GM23338 (cell line): ENCODE measurements around the gene DUSP6. TPM values are rescaled to one million over a fixed set of nuclear protein-coding genes. Genes with fewer than 3 reads are reported as not detected.

Experiments
- ATAC-seq: fragments of 200-7000 bp; cut with Tn5 transposase; 3 replicates; pipeline ENCODE4 v1.9.1; 2020
- DNase-seq: peaks from one replicate; pipeline ENCODE4 v3.0.0-alpha.2; 2015; ENCODE audit warnings: low spot score
- H2AFZ ChIP-seq: fragments of 200-600 bp; sonication (generic); 2 replicates; pipeline ENCODE4 v1.8.0; 2016; ENCODE audit warnings: antibody characterized with exemption, mild to moderate bottlenecking, moderate library complexity
- H3F3A ChIP-seq: fragments of 200-600 bp; sonication (generic); replicated peaks from 2 replicates; pipeline ENCODE4 v1.8.0; 2017; ENCODE audit warnings: antibody characterized with exemption, mixed run types, low read depth
- H3K27ac ChIP-seq: fragments of 200-600 bp; sonication (generic); 2 replicates; pipeline ENCODE4 v1.6.1; 2016; ENCODE audit warnings: low read depth
- H3K27me3 ChIP-seq: fragments of 200-600 bp; sonication (generic); 2 replicates; pipeline ENCODE4 v1.8.0; 2016; ENCODE audit warnings: mild to moderate bottlenecking, mixed run types, moderate library complexity; ENCODE audit not compliant: insufficient read depth
- H3K36me3 ChIP-seq: fragments of 200-600 bp; sonication (generic); 2 replicates; pipeline ENCODE4 v1.8.0; 2016; ENCODE audit warnings: mild to moderate bottlenecking; ENCODE audit not compliant: insufficient read depth
- H3K4me1 ChIP-seq: fragments of 200-600 bp; sonication (generic); 2 replicates; pipeline ENCODE4 v1.8.0; 2016; ENCODE audit warnings: mild to moderate bottlenecking, moderate library complexity; ENCODE audit not compliant: insufficient read depth
- H3K4me2 ChIP-seq: fragments of 200-600 bp; sonication (generic); 2 replicates; pipeline ENCODE4 v1.7.1; 2017; ENCODE audit warnings: mixed run types
- H3K4me3 ChIP-seq: fragments of 200-600 bp; sonication (generic); 2 replicates; pipeline ENCODE4 v1.6.1; 2016; ENCODE audit warnings: mixed run types
- H3K79me2 ChIP-seq: fragments of 200-600 bp; sonication (generic); replicated peaks from 2 replicates; pipeline ENCODE4 v1.8.0; 2017; ENCODE audit warnings: mild to moderate bottlenecking; ENCODE audit not compliant: insufficient read depth
- H3K9me2 ChIP-seq: fragments of 200-600 bp; sonication (generic); 2 replicates; pipeline ENCODE4 v1.8.0; 2017; ENCODE audit not compliant: insufficient read depth
- H4K20me1 ChIP-seq: fragments of 200-600 bp; sonication (generic); replicated peaks from 2 replicates; pipeline ENCODE4 v1.8.0; 2017; ENCODE audit warnings: mild to moderate bottlenecking; ENCODE audit not compliant: insufficient read depth
- H3K27ac Mint-ChIP-seq: 2 replicates; pipeline ENCODE4 v1.8.0; 2020; ENCODE audit warnings: inconsistent platforms, mild to moderate bottlenecking, moderate library complexity, mixed read lengths
- H3K27me3 Mint-ChIP-seq: 3 replicates; pipeline ENCODE4 v1.8.0; 2022; ENCODE audit warnings: low read depth, mild to moderate bottlenecking, moderate library complexity, mixed read lengths, inconsistent platforms; ENCODE audit not compliant: insufficient read depth, poor library complexity
- H3K36me3 Mint-ChIP-seq: 3 replicates; pipeline ENCODE4 v1.8.0; 2021; ENCODE audit warnings: low read depth, mild to moderate bottlenecking, inconsistent platforms, moderate library complexity, mixed read lengths
- H3K4me1 Mint-ChIP-seq: 3 replicates; pipeline ENCODE4 v1.8.0; 2020; ENCODE audit warnings: mild to moderate bottlenecking, inconsistent platforms, mixed read lengths
- H3K4me3 Mint-ChIP-seq: 3 replicates; pipeline ENCODE4 v1.8.0; 2021; ENCODE audit warnings: moderate library complexity, mild to moderate bottlenecking, inconsistent platforms, mixed read lengths
- H3K9me3 Mint-ChIP-seq: 3 replicates; pipeline ENCODE4 v1.8.0; 2020; ENCODE audit warnings: moderate library complexity, mild to moderate bottlenecking, inconsistent platforms, mixed read lengths
- CREB1 ChIP-seq: fragments of 250-450 bp; sonication (Bioruptor Pico); IDR thresholded peaks from 2 replicates; pipeline ENCODE4 v1.5.0; 2020; ENCODE audit warnings: low read depth, mild to moderate bottlenecking, moderate library complexity
- CTCF ChIP-seq, 2 experiments: fragments of 200-600 bp in 1 of 2; sonication (generic) in 1 of 2; conservative IDR thresholded peaks; 2 replicates each; pipeline versions ENCODE4 v1.5.1 to v1.6.1; 2016 to 2017; ENCODE audit warnings: antibody characterized with exemption in 2 of 2, low read depth in 2 of 2, mild to moderate bottlenecking in 2 of 2, moderate library complexity in 1 of 2
- EZH2 ChIP-seq: fragments of 200-600 bp; sonication (generic); IDR thresholded peaks from one replicate; pipeline ENCODE4 v1.8.0; 2017; ENCODE audit warnings: antibody characterized with exemption, mild to moderate bottlenecking, low read depth; ENCODE audit not compliant: unreplicated experiment
- EZH2phosphoT487 ChIP-seq: fragments of 200-600 bp; sonication (generic); IDR thresholded peaks from one replicate; pipeline ENCODE4 v1.8.1; 2018; ENCODE audit warnings: antibody characterized with exemption; ENCODE audit not compliant: unreplicated experiment
- JUNB ChIP-seq: IDR thresholded peaks from one replicate; pipeline ENCODE4 v1.6.1; 2016; ENCODE audit warnings: antibody characterized with exemption; ENCODE audit not compliant: unreplicated experiment
- NANOG ChIP-seq: IDR thresholded peaks from 2 replicates; pipeline ENCODE4 v1.6.1; 2016; ENCODE audit warnings: antibody characterized with exemption, borderline replicate concordance
- POLR2AphosphoS5 ChIP-seq: IDR thresholded peaks from 2 replicates; pipeline ENCODE4 v1.6.1; 2016; ENCODE audit warnings: antibody characterized with exemption, low read depth
- STAT1 ChIP-seq: IDR thresholded peaks from one replicate; pipeline ENCODE4 v1.6.1; 2016; ENCODE audit warnings: antibody characterized with exemption; ENCODE audit not compliant: unreplicated experiment
- ZNF114 ChIP-seq: fragments of 250-450 bp; sonication (Bioruptor Pico); IDR thresholded peaks from 2 replicates; pipeline ENCODE4 v1.5.0; 2020; ENCODE audit warnings: mild to moderate bottlenecking, moderate library complexity
- ZNF331 ChIP-seq: fragments of 250-450 bp; sonication (Bioruptor Pico); IDR thresholded peaks from 2 replicates; pipeline ENCODE4 v1.5.0; 2020; ENCODE audit warnings: low read depth, mild to moderate bottlenecking, moderate library complexity
- ZNF462 ChIP-seq: fragments of 250-450 bp; sonication (Bioruptor Pico); IDR thresholded peaks from 2 replicates; pipeline ENCODE4 v1.5.0; 2020; ENCODE audit warnings: mild to moderate bottlenecking, moderate library complexity
- polyA plus RNA-seq: library from polyadenylated mRNA; unstranded; fragments of >200 nt; fragmentation: Nextera tagmentation; extraction: Ambion mirVana; gene quantifications from 2 replicates; pipeline ENCODE4 v1.2.1, GENCODE V29; 2016
- total RNA-seq: library from RNA; depleted of rRNA; stranded (reverse); fragments of >200 nt; shearing (Covaris generic); gene quantifications from 2 replicates; pipeline ENCODE4 v1.2.3, GENCODE V29; 2014
- TF ChIP-seq, protein P1 (sequence below): IDR thresholded peaks from one replicate; pipeline ENCODE4 v1.6.1; 2018; ENCODE audit warnings: antibody characterized with exemption; ENCODE audit not compliant: unreplicated experiment
- TF ChIP-seq, protein P2 (sequence below): IDR thresholded peaks from 2 replicates; pipeline ENCODE4 v1.6.1; 2016; ENCODE audit warnings: antibody characterized with exemption

Gene DUSP6
- total and polyA plus RNA-seq, 2 experiments from 2014 or later = 117 to 191 TPM

DNA sequence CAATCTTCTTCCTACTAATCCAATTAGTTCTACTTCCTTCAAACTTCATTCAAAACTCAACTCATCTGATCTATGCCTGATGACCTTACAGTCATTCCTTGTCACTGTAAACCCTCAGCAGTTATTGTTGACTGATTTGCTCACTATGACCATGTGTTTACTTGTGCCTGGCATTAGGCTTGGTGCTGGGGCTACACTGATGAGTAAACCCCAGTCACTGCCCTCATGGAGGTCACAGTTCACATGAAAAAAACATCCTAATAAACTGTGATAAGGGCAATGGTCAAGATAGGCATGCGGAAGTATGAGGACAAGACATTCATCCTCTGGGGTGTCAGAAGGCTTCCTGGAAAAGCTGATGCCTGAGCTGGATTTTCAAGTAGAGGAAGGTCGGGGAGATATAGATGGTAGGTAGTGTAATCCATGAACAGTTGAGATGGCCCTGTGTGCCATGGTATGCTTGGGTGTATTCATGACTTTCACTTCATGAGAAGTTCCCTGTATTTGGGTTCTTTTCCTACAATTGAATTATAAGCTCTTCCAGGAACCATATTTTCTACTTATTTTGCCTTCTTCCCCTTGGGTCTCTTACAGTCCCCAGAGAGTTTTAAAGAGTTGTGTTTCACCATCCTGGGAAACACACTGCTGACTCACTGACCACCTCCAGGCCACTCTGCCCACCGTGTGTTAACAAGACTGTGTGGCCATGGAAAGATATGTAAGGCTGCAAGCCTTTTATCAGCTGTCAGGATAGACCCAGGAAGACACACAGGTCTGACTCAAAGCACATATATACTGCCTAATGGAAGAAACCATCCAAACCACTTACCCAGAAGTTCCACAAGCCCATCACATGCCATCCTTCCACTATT, 38.7 kb upstream of the DUSP6 start:
- Histone ChIP-seq H3K4me1 (peaks cover 12% of the 10 kb centered on the region), H3F3A (no peaks in the 10 kb centered on the region), H3K27ac (no peak overlapping the region), H4K20me1 (no peaks in the 10 kb centered on the region), H3K4me2 (no peak overlapping the region), H3K9me2 (no peaks in the 10 kb centered on the region), H3K36me3 (no peaks in the 10 kb centered on the region), H3K4me3 (no peak overlapping the region), H3K79me2 (no peaks in the 10 kb centered on the region), H3K27me3 (no peaks in the 10 kb centered on the region; the same call in 1 of the 2 replicates), H2AFZ (no peak overlapping the region)
- ATAC-seq (no peak), DNase-seq (no peak)
- H3K4me1 Mint-ChIP-seq = peaks cover 15% of the 10 kb centered on the region
- TF ChIP-seq STAT1 = no peak
- TF ChIP-seq CREB1 (CRISPR knock-in tag) = no peak
- no peak for TF ChIP-seq JUNB
- no peak for TF ChIP-seq ZNF462 (CRISPR knock-in tag)
- TF ChIP-seq CTCF (conservative IDR thresholded peaks at IDR 0.05; ENCODE audit: low read depth in 2 of 2) = no peak
- TF ChIP-seq NANOG = no peak
- no peak for TF ChIP-seq POLR2AphosphoS5
- no peak for TF ChIP-seq EZH2phosphoT487
- no peak for TF ChIP-seq ZNF114 (CRISPR knock-in tag)
- no peak for TF ChIP-seq EZH2
- TF ChIP-seq, protein P1, sequence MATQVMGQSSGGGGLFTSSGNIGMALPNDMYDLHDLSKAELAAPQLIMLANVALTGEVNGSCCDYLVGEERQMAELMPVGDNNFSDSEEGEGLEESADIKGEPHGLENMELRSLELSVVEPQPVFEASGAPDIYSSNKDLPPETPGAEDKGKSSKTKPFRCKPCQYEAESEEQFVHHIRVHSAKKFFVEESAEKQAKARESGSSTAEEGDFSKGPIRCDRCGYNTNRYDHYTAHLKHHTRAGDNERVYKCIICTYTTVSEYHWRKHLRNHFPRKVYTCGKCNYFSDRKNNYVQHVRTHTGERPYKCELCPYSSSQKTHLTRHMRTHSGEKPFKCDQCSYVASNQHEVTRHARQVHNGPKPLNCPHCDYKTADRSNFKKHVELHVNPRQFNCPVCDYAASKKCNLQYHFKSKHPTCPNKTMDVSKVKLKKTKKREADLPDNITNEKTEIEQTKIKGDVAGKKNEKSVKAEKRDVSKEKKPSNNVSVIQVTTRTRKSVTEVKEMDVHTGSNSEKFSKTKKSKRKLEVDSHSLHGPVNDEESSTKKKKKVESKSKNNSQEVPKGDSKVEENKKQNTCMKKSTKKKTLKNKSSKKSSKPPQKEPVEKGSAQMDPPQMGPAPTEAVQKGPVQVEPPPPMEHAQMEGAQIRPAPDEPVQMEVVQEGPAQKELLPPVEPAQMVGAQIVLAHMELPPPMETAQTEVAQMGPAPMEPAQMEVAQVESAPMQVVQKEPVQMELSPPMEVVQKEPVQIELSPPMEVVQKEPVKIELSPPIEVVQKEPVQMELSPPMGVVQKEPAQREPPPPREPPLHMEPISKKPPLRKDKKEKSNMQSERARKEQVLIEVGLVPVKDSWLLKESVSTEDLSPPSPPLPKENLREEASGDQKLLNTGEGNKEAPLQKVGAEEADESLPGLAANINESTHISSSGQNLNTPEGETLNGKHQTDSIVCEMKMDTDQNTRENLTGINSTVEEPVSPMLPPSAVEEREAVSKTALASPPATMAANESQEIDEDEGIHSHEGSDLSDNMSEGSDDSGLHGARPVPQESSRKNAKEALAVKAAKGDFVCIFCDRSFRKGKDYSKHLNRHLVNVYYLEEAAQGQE = no peak
- no peak for TF ChIP-seq ZNF331 (CRISPR knock-in tag)
- TF ChIP-seq, protein P2, sequence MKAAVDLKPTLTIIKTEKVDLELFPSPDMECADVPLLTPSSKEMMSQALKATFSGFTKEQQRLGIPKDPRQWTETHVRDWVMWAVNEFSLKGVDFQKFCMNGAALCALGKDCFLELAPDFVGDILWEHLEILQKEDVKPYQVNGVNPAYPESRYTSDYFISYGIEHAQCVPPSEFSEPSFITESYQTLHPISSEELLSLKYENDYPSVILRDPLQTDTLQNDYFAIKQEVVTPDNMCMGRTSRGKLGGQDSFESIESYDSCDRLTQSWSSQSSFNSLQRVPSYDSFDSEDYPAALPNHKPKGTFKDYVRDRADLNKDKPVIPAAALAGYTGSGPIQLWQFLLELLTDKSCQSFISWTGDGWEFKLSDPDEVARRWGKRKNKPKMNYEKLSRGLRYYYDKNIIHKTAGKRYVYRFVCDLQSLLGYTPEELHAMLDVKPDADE = no peak
- no peaks in the 10 kb centered on the region; the same call in 2 of the 3 replicates for H3K9me3 Mint-ChIP-seq
- no peak overlapping the region for H3K27ac Mint-ChIP-seq
- no peak overlapping the region for H3K4me3 Mint-ChIP-seq
- H3K36me3 Mint-ChIP-seq = no peaks in the 10 kb centered on the region
- no peaks in the 10 kb centered on the region for H3K27me3 Mint-ChIP-seq
